Mesothelial cell of epicardium (in vitro differentiated cells): ENCODE measurements around the gene PLA2G12B. TPM values are rescaled to one million over a fixed set of nuclear protein-coding genes. Genes with fewer than 3 reads are reported as not detected.
"Not testable (repeated sequence)": the region's sequence is repeated elsewhere in the genome, so short reads cannot be mapped to it uniquely, and the experiment has no call there.

Experiments
- DNase-seq, 2 experiments: peaks; one replicate each; pipeline ENCODE4 v3.0.0; 2021; ENCODE audit warnings: low spot score in 2 of 2; ENCODE audit not compliant: unreplicated experiment in 2 of 2
- H3K27ac Mint-ChIP-seq: 2 replicates; pipeline ENCODE4 v1.8.0; 2021; ENCODE audit warnings: mixed read lengths
- H3K27me3 Mint-ChIP-seq: 2 replicates; pipeline ENCODE4 v1.8.0; 2021; ENCODE audit warnings: low read depth, mixed read lengths
- H3K36me3 Mint-ChIP-seq: 2 replicates; pipeline ENCODE4 v1.8.0; 2021; ENCODE audit warnings: mixed read lengths
- H3K4me1 Mint-ChIP-seq: 2 replicates; pipeline ENCODE4 v1.8.0; 2021; ENCODE audit warnings: mixed read lengths
- H3K4me3 Mint-ChIP-seq: 2 replicates; pipeline ENCODE4 v1.8.0; 2021; ENCODE audit warnings: mild to moderate bottlenecking, moderate library complexity, mixed read lengths
- H3K9me3 Mint-ChIP-seq: 2 replicates; pipeline ENCODE4 v1.8.0; 2021; ENCODE audit warnings: mixed read lengths
- CTCF ChIP-seq: fragments of 200-600 bp; sonication (generic); IDR thresholded peaks from one replicate; pipeline ENCODE4 v1.5.0; 2021; ENCODE audit warnings: antibody characterized with exemption; ENCODE audit not compliant: unreplicated experiment
- total RNA-seq: library from RNA; stranded (reverse); gene quantifications from 3 replicates; pipeline ENCODE4 v1.2.1, GENCODE V29; 2021

PLA2G12B gene
- not detected in 3 replicates for total RNA-seq

- H3K27me3 Mint-ChIP-seq: no peaks in the 10 kb centered on the region
- no peak for TF ChIP-seq CTCF
- H3K36me3 Mint-ChIP-seq: no peaks in the 10 kb centered on the region
- no peak for DNase-seq
- H3K4me1 Mint-ChIP-seq: no peaks in the 10 kb centered on the region
- no peak within 1 kb of the TSS for H3K4me3 Mint-ChIP-seq
- H3K9me3 Mint-ChIP-seq: no peaks in the 10 kb centered on the region
- H3K27ac Mint-ChIP-seq: no peak within 1 kb of the TSS
Measured at GRCh38 chr10:72954596-72955554, at the start of gene PLA2G12B. Gene PLA2G12B (minus strand): TSS chr10:72954806. CDS start chr10:72954685, 121 bp downstream.

- H3K27ac Mint-ChIP-seq: no peak overlapping the region
- H3K4me1 Mint-ChIP-seq: no peaks in the 10 kb centered on the region
- peaks cover 12% of the 10 kb centered on the region for H3K9me3 Mint-ChIP-seq
- H3K4me3 Mint-ChIP-seq: no peak overlapping the region
- no peak for DNase-seq
- H3K36me3 Mint-ChIP-seq: peaks cover 36% of the 10 kb centered on the region
- H3K27me3 Mint-ChIP-seq: no peaks in the 10 kb centered on the region
- TF ChIP-seq CTCF: no peak
Measured at GRCh38 chr10:73003822-73004221, 49.2 kb upstream of the PLA2G12B start.

GRCh38 chr10:73000973-73001372 lies 46.4 kb upstream of the PLA2G12B start:
- no peak for DNase-seq
- peaks cover 19% of the 10 kb centered on the region for H3K9me3 Mint-ChIP-seq
- no peak for TF ChIP-seq CTCF
- H3K27ac Mint-ChIP-seq: no peak overlapping the region
- peaks cover 25% of the 10 kb centered on the region for H3K36me3 Mint-ChIP-seq
- H3K4me1 Mint-ChIP-seq: no peaks in the 10 kb centered on the region
- H3K27me3 Mint-ChIP-seq: no peaks in the 10 kb centered on the region
- no peak overlapping the region for H3K4me3 Mint-ChIP-seq

GRCh38 chr10:72997099-72997498 lies 42.5 kb upstream of the PLA2G12B start:
- peaks cover 33% of the 10 kb centered on the region for H3K9me3 Mint-ChIP-seq

GRCh38 chr10:72995459-72995858 lies 40.9 kb upstream of the PLA2G12B start:
- not testable (repeated sequence) for DNase-seq, H3K27me3 Mint-ChIP-seq, H3K4me3 Mint-ChIP-seq, H3K4me1 Mint-ChIP-seq, H3K27ac Mint-ChIP-seq
- H3K9me3 Mint-ChIP-seq: peaks cover 38% of the 10 kb centered on the region
- H3K36me3 Mint-ChIP-seq: peaks cover 46% of the 10 kb centered on the region

More at GRCh38 chr10:72997099-72997498, 42.5 kb upstream of the PLA2G12B start:
- no peak for DNase-seq
- no peak for TF ChIP-seq CTCF
- Mint-ChIP-seq H3K4me3 (no peak overlapping the region), H3K27ac (no peak overlapping the region), H3K27me3 (no peaks in the 10 kb centered on the region), H3K36me3 (peaks cover 48% of the 10 kb centered on the region), H3K4me1 (no peaks in the 10 kb centered on the region)

GRCh38 chr10:72989771-72990170 lies 35.2 kb upstream of the PLA2G12B start:
- not testable (repeated sequence) for H3K27me3 Mint-ChIP-seq, H3K27ac Mint-ChIP-seq, H3K4me1 Mint-ChIP-seq, DNase-seq, H3K4me3 Mint-ChIP-seq
- Mint-ChIP-seq H3K36me3 (peaks cover 39% of the 10 kb centered on the region), H3K9me3 (peaks cover 24% of the 10 kb centered on the region)

GRCh38 chr10:72984618-72985017 lies 30.0 kb upstream of the PLA2G12B start:
- Mint-ChIP-seq H3K9me3 (peaks cover 26% of the 10 kb centered on the region), H3K36me3 (peaks cover 16% of the 10 kb centered on the region)
- not testable (repeated sequence) for H3K27me3 Mint-ChIP-seq, H3K27ac Mint-ChIP-seq, DNase-seq, H3K4me1 Mint-ChIP-seq, H3K4me3 Mint-ChIP-seq
